Measurements from ENCODE around the gene ADCY4.
"Not testable (repeated sequence)": the region's sequence is repeated elsewhere in the genome, so short reads cannot be mapped to it uniquely, and the experiment has no call there.

ADCY4 gene

GRCh38 chr14:24366721-24367513 is 32.0 kb upstream of the ADCY4 start:
- DNase-seq = no peak

GRCh38 chr14:24366413-24366720 is 31.5 kb upstream of the ADCY4 start:
- no peak for DNase-seq

- peak; percentile 78 for DNase-seq
Measured at GRCh38 chr14:24365600-24366412, 30.9 kb upstream of the ADCY4 start.

GRCh38 chr14:24364841-24365240 is 30.0 kb upstream of the ADCY4 start:
- DNase-seq = no peak

- DNase-seq = no peak
Measured at GRCh38 chr14:24363401-24363800, 28.5 kb upstream of the ADCY4 start.

- no peak for DNase-seq
Measured at GRCh38 chr14:24362241-24362960, 27.5 kb upstream of the ADCY4 start.

GRCh38 chr14:24361326-24361725 is 26.5 kb upstream of the ADCY4 start:
- peak; percentile 53 for DNase-seq

GRCh38 chr14:24360281-24360680 is 25.4 kb upstream of the ADCY4 start:
- DNase-seq = no peak

GRCh38 chr14:24356208-24356607 is 21.3 kb upstream of the ADCY4 start:
- DNase-seq = no peak

GRCh38 chr14:24355009-24355408 is 20.1 kb upstream of the ADCY4 start:
- no peak for DNase-seq

- not testable (repeated sequence) for DNase-seq
Measured at GRCh38 chr14:24354482-24354825, 19.6 kb upstream of the ADCY4 start.

GRCh38 chr14:24353559-24354481 is 18.9 kb upstream of the ADCY4 start:
- peak; percentile 66 for DNase-seq

- DNase-seq = no peak
Measured at GRCh38 chr14:24351517-24351916, 16.6 kb upstream of the ADCY4 start.

- DNase-seq = no peak
Measured at GRCh38 chr14:24349742-24350141, 14.9 kb upstream of the ADCY4 start.

- no peak for DNase-seq
Measured at GRCh38 chr14:24348186-24348585, 13.3 kb upstream of the ADCY4 start.

GRCh38 chr14:24347134-24347533 is 12.3 kb upstream of the ADCY4 start:
- no peak for DNase-seq

GRCh38 chr14:24343795-24344660 is 9.2 kb upstream of the ADCY4 start:
- DNase-seq = no peak

GRCh38 chr14:24342889-24343288 is 8.0 kb upstream of the ADCY4 start:
- no peak for DNase-seq

- no peak for DNase-seq
Measured at GRCh38 chr14:24340606-24341005, 5.7 kb upstream of the ADCY4 start.

GRCh38 chr14:24339284-24340151 is 4.6 kb upstream of the ADCY4 start, which contains the start of gene RIPK3:
Gene RIPK3 (minus strand): TSS chr14:24339991. CDS start chr14:24339826, 165 bp downstream.
- peak; percentile 77 for DNase-seq

- DNase-seq = no peak
Measured at GRCh38 chr14:24338843-24339242, 4.0 kb upstream of the ADCY4 start.
